Neuronal stem cell (in vitro differentiated cells): ENCODE results near the gene YIPF4.

ENCODE experiments used
- DNase-seq: peaks from one replicate; pipeline ENCODE4 v3.0.0-alpha.2; 2013; ENCODE audit warnings: low spot score
- H2AFZ ChIP-seq: one replicate; pipeline ENCODE4 v1.6.1; 2013; ENCODE audit warnings: mild to moderate bottlenecking, low read length, inconsistent platforms
- H2AK5ac ChIP-seq: 2 replicates; pipeline ENCODE4 v1.6.1; 2013; ENCODE audit warnings: low read depth, mild to moderate bottlenecking, inconsistent platforms, low read length, moderate library complexity, mixed read lengths
- H2BK120ac ChIP-seq: 2 replicates; pipeline ENCODE4 v1.6.1; 2013; ENCODE audit warnings: low read depth, mild to moderate bottlenecking, inconsistent platforms, low read length, moderate library complexity, mixed read lengths
- H2BK12ac ChIP-seq: one replicate; pipeline ENCODE4 v1.6.1; 2013; ENCODE audit warnings: low read length, inconsistent platforms
- H2BK15ac ChIP-seq: 2 replicates; pipeline ENCODE4 v1.6.1; 2013; ENCODE audit warnings: mild to moderate bottlenecking, low read length, inconsistent platforms, mixed read lengths
- H2BK5ac ChIP-seq: one replicate; pipeline ENCODE4 v1.6.1; 2013; ENCODE audit warnings: inconsistent platforms, mild to moderate bottlenecking, low read length, moderate library complexity
- H3K14ac ChIP-seq: one replicate; pipeline ENCODE4 v1.6.1; 2013; ENCODE audit warnings: low read length, inconsistent platforms
- H3K18ac ChIP-seq: 2 replicates; pipeline ENCODE4 v1.6.1; 2013; ENCODE audit warnings: low read length, inconsistent platforms
- H3K23ac ChIP-seq: 2 replicates; pipeline ENCODE4 v1.6.1; 2013; ENCODE audit warnings: low read depth, mild to moderate bottlenecking, mixed read lengths, low read length, inconsistent platforms; ENCODE audit not compliant: poor library complexity
- H3K27ac ChIP-seq: replicated peaks from 3 replicates; pipeline ENCODE4 v1.5.1; 2013; ENCODE audit warnings: low read length, inconsistent platforms
- H3K27me3 ChIP-seq, 3 experiments: 2 replicates each; pipeline ENCODE4 v1.6.1; 2013; ENCODE audit warnings: low read length in 3 of 3, mild to moderate bottlenecking in 2 of 3, inconsistent platforms in 1 of 3, low read depth in 1 of 3, mixed read lengths in 1 of 3, moderate library complexity in 1 of 3; ENCODE audit not compliant: control insufficient read depth in 3 of 3, insufficient read depth in 3 of 3
- H3K36me3 ChIP-seq, 2 donors: replicated peaks in 1 of 2; 2 replicates each; pipeline ENCODE4 v1.6.1; 2013; ENCODE audit warnings: low read length in 2 of 2; ENCODE audit not compliant: control insufficient read depth in 2 of 2, insufficient read depth in 2 of 2
- H3K4ac ChIP-seq: 2 replicates; pipeline ENCODE4 v1.6.1; 2013; ENCODE audit warnings: inconsistent platforms, mild to moderate bottlenecking, low read length, moderate library complexity
- H3K4me1 ChIP-seq, 2 donors: 1 replicate in 1 of 2; 2 replicates in 1 of 2; pipeline ENCODE4 v1.6.1; 2013; ENCODE audit warnings: low read length in 2 of 2, low read depth in 1 of 2; ENCODE audit not compliant: control insufficient read depth in 2 of 2, insufficient read depth in 1 of 2
- H3K4me2 ChIP-seq: one replicate; pipeline ENCODE4 v1.6.1; 2013; ENCODE audit warnings: mild to moderate bottlenecking, low read length, inconsistent platforms; ENCODE audit not compliant: insufficient read depth, poor library complexity, severe bottlenecking
- H3K4me3 ChIP-seq, 2 donors: 2 replicates each; pipeline ENCODE4 v1.5.1; 2013; ENCODE audit warnings: low read length in 2 of 2, mild to moderate bottlenecking in 2 of 2, inconsistent platforms in 1 of 2, moderate library complexity in 1 of 2
- H3K79me1 ChIP-seq: one replicate; pipeline ENCODE4 v1.6.1; 2013; ENCODE audit warnings: low read depth, mild to moderate bottlenecking, inconsistent platforms, low read length, moderate library complexity
- H3K9ac ChIP-seq: one replicate; pipeline ENCODE4 v1.6.1; 2013; ENCODE audit warnings: mild to moderate bottlenecking, low read depth, low read length, inconsistent platforms; ENCODE audit not compliant: poor library complexity
- H3K9me3 ChIP-seq, 2 donors: replicated peaks in 1 of 2; 2 replicates each; pipeline versions ENCODE3 to v1.6.1; 2013; ENCODE audit warnings: low read length in 2 of 2, mild to moderate bottlenecking in 2 of 2, inconsistent platforms in 1 of 2, low read depth in 1 of 2, mixed read lengths in 1 of 2, moderate library complexity in 1 of 2; ENCODE audit not compliant: control insufficient read depth in 2 of 2, insufficient read depth in 1 of 2
- H4K8ac ChIP-seq: one replicate; pipeline ENCODE4 v1.6.1; 2013; ENCODE audit warnings: low read depth, mild to moderate bottlenecking, inconsistent platforms, low read length, moderate library complexity
- H4K91ac ChIP-seq: one replicate; pipeline ENCODE4 v1.6.1; 2013; ENCODE audit warnings: low read length, low read depth, mild to moderate bottlenecking, inconsistent platforms; ENCODE audit not compliant: poor library complexity
- WGBS, 2 donors: extraction: QIAGEN DNeasy Blood & Tissue Kit; methylation state at CpG; one replicate each; pipeline ENCODE4 v1.1.7; 2013; ENCODE audit warnings: missing lambda C conversion rate in 2 of 2, mixed read lengths in 1 of 2; ENCODE audit not compliant: insufficient read length in 2 of 2, insufficient replicate concordance in 1 of 2; ENCODE audit errors: extremely low coverage in 2 of 2; 5-methylcytosine and 5-hydroxymethylcytosine counted together

YIPF4 gene

GRCh38 chr2:32258242-32258641 lies 19.5 kb upstream of the YIPF4 start:
- Histone ChIP-seq H3K27me3 (no peaks in the 10 kb centered on the region), H3K4ac (no peak overlapping the region), H3K23ac (no peak overlapping the region), H4K8ac (no peak overlapping the region), H2AK5ac (no peak overlapping the region), H2AFZ (peak overlapping the region; percentile 75), H2BK120ac (no peak overlapping the region), H3K9me3 (no peaks in the 10 kb centered on the region), H3K27ac (no peak overlapping the region), H3K4me3 (no peak overlapping the region), H2BK15ac (no peak overlapping the region), H3K18ac (no peak overlapping the region), H3K4me2 (no peak overlapping the region), H3K14ac (no peak overlapping the region), H3K4me1 (no peaks in the 10 kb centered on the region), H3K9ac (no peak overlapping the region), H3K79me1 (no peaks in the 10 kb centered on the region), H2BK5ac (no peak overlapping the region), H2BK12ac (no peak overlapping the region), H3K36me3 (no peaks in the 10 kb centered on the region), H4K91ac (no peak overlapping the region)
- DNase-seq: no peak
- no CpG with 5 or more reads among the region's 13 CpGs for WGBS, 2 donors

DNA sequence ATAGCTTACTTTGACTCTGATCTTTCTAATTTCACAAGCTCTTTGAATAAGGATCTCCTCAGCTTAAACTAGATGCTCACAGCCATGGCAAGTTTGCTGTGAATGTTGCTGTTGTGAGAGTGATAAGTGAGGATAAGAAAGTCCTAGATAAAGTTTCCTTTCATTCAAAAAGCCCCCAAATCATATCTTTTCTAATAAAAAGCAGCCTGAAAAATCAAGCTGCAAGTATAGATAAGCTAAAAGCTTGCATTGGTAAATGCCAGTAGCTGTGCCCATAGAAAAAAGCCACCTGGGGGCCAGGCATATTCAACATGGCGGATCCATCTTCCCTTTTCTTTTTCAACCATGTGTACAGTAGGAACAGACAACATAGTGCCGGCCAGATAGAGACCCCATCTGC lies 17.3 kb upstream of the YIPF4 start:
- WGBS, 2 donors: no CpG with 5 or more reads among the region's 2 CpGs
- Histone ChIP-seq H2AFZ (no peak overlapping the region), H3K27me3 (no peaks in the 10 kb centered on the region), H4K91ac (no peak overlapping the region), H3K36me3 (no peaks in the 10 kb centered on the region), H4K8ac (no peak overlapping the region), H3K79me1 (no peaks in the 10 kb centered on the region), H3K18ac (no peak overlapping the region), H3K4me2 (no peak overlapping the region), H2BK5ac (no peak overlapping the region), H3K9me3 (no peaks in the 10 kb centered on the region), H2AK5ac (no peak overlapping the region), H3K4me1 (no peaks in the 10 kb centered on the region), H2BK120ac (no peak overlapping the region), H2BK15ac (no peak overlapping the region), H3K4ac (no peak overlapping the region), H3K27ac (no peak overlapping the region), H3K9ac (no peak overlapping the region), H3K23ac (no peak overlapping the region), H2BK12ac (no peak overlapping the region), H3K4me3 (no peak overlapping the region), H3K14ac (no peak overlapping the region)
- no peak for DNase-seq

DNA sequence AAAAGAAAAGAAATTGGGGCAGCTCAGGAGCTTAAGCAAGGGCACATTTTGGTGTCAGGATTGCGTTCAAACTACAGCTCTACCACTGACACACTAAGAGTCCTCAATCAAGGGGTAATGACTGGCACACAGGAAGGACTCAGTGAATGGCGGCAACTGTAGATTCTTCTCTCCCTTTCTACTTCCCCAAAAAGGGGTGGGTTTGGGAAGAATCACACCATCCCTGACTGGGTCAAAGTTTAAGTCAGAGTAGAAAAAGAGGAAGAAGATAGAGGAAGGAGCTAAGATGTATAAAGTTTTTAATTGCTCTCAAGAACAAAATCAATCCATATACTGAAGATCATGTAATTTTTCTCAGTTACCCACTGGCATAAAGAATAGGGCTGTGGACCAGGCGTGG lies 15.6 kb upstream of the YIPF4 start:
- WGBS, 2 donors: no CpG with 5 or more reads among the region's 3 CpGs
- Histone ChIP-seq H3K4me2 (no peak overlapping the region), H3K18ac (no peak overlapping the region), H3K4me3 (no peak overlapping the region), H2BK120ac (no peak overlapping the region), H2BK15ac (no peak overlapping the region), H3K4ac (no peak overlapping the region), H3K27me3 (no peaks in the 10 kb centered on the region), H3K4me1 (no peaks in the 10 kb centered on the region), H2AK5ac (no peak overlapping the region), H3K23ac (no peak overlapping the region), H3K14ac (no peak overlapping the region), H4K8ac (no peak overlapping the region), H2BK5ac (no peak overlapping the region), H3K9me3 (no peaks in the 10 kb centered on the region), H3K79me1 (no peaks in the 10 kb centered on the region), H3K36me3 (no peaks in the 10 kb centered on the region), H4K91ac (no peak overlapping the region), H2BK12ac (no peak overlapping the region), H3K27ac (no peak overlapping the region), H2AFZ (no peak overlapping the region), H3K9ac (no peak overlapping the region)
- no peak for DNase-seq

DNA sequence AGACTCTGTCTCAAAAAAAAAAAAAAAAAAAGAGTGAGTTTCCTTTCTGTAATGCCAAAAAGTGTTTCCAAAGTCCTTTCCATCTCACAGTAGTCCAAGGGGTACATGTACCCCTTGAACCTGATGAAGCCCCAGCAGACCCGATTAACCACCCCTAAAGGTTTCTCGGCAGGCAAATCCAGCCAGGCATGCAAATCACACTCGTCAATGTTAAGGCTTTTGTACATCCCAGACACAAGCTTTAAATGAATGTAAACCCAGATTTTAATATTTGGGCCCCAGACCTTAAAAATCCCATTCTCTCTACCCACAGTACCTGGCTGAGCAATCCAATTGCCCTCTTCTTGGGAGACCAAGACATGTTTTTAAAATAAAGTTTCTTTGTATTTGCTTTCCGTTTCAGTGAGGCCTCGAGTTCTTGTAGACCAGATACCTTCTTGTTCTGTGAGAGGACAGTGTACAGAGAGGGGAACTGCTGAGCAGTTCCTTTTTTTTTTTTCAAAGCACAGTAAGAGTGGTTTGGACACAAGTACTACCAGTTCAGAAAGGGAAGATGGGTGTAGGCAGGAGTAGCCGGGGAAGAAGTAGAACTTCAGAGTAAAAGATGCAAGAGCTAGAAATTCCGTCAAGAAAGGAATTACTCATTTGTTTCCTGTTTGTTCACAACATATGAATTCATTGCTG lies 13.1 kb upstream of the YIPF4 start, which contains the start of gene NLRC4:
NLRC4 (minus strand) TSS at position 465 of the 684 bp plus-strand sequence. CDS start 8,111 bp downstream, outside the sequence.
- Histone ChIP-seq H2BK15ac (no peak within 1 kb of the TSS), H3K18ac (no peak within 1 kb of the TSS), H3K4me2 (no peak within 1 kb of the TSS), H3K9ac (no peak within 1 kb of the TSS), H3K27ac (no peak within 1 kb of the TSS), H2AFZ (peak within 1 kb of the TSS; percentile 68), H2BK120ac (no peak within 1 kb of the TSS), H4K8ac (no peak within 1 kb of the TSS), H3K79me1 (no peaks in the 10 kb centered on the region), H4K91ac (no peak within 1 kb of the TSS), H2BK12ac (no peak within 1 kb of the TSS), H3K4me3 (no peak within 1 kb of the TSS), H3K23ac (no peak within 1 kb of the TSS), H3K9me3 (no peaks in the 10 kb centered on the region), H2AK5ac (no peak within 1 kb of the TSS), H3K14ac (no peak within 1 kb of the TSS), H3K4ac (no peak within 1 kb of the TSS), H3K27me3 (no peaks in the 10 kb centered on the region), H2BK5ac (no peak within 1 kb of the TSS), H3K4me1 (no peaks in the 10 kb centered on the region), H3K36me3 (no peaks in the 10 kb centered on the region)
- no CpG with 5 or more reads among the region's 7 CpGs for WGBS, 2 donors
- no peak for DNase-seq
